Peyer's patch (tissue), 4 donors: Measurements from ENCODE around the gene C4A.

ENCODE experiments used
- CTCF ChIP-seq, 6 experiments: fragments of 450-650 bp in 4 of 6; fragments of 200-600 bp in 2 of 6; sonication (generic) in 1 of 6; IDR thresholded peaks; one replicate each; pipeline ENCODE4 v1.5.1; 2017 to 2019; ENCODE audit warnings: antibody characterized with exemption in 6 of 6, mild to moderate bottlenecking in 3 of 6, moderate library complexity in 1 of 6
- POLR2A ChIP-seq, 2 donors: fragments of 450-650 bp; IDR thresholded peaks; one replicate each; pipeline ENCODE4 v1.5.1; 2017; ENCODE audit warnings: antibody characterized with exemption in 2 of 2, mild to moderate bottlenecking in 2 of 2, moderate library complexity in 2 of 2

GRCh38 chr6:31935823-31936222, 46.0 kb upstream of the C4A start:
- TF ChIP-seq CTCF (IDR thresholded peaks at IDR 0.05), result no peak
- TF ChIP-seq POLR2A (IDR thresholded peaks at IDR 0.05), result no peak
